ENCODE results near the gene MSANTD3.
A peak's percentile ranks its signal among the peaks of the same experiment; 100 is the strongest.

The MSANTD3 gene

DNA sequence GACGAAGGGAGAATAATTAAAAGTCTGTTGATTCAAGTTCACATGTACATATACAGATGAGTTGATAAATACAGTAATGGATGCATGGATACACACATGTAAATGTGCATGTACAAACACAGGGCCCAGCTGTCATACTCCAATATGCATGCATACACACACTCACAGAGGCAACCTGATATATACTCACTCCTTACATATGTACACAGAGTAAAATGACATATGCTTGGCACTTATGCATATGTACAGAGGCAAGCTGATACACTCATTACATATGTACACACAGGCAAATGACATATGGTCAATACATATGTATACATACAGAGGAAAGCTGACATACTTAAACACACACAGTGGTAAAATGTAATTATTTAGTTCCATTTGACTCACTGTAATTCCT, 38.8 kb downstream of the MSANTD3 start:
- no peak for TF ChIP-seq POLR2A (IDR thresholded peaks at IDR 0.05; ENCODE audit: low read length)
- no peak for TF ChIP-seq GATA1 (IDR thresholded peaks at IDR 0.05; ENCODE audit: low read depth, low read length)
- no peak for DNase-seq

DNA sequence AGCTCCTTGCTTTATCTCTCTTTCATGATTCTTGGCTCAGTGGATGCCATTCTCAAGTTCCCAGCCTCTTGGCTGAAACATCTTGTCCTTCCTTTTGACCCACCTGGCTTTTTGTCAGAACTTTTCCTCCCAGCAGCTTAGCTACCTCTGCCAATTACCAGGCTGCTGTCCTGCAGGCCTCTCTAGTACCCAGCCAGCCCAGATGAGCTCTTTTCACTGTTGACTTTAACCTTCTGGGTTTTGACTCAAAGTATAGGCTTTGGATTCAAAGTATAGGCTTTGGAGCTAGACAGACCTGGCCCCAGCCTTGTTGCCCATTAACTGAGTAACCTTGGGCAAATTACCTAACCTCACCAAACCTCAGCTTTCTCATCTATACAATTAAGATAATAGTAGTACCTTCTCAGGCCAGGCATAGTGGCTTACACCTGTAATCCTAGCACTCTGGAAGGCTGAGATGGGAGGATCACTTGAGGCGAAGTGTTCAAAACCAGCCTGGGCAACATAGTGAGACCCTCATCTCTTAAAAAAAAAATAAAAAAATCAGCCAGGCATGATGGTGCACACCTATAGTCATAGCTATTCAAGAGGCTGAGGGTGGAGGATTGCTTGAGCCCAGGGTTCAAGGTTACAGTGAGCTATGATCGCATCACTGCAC, 39.4 kb downstream of the MSANTD3 start:
- TF ChIP-seq GATA1 (IDR thresholded peaks at IDR 0.05; ENCODE audit: low read depth, low read length) (no peak), POLR2A (IDR thresholded peaks at IDR 0.05; ENCODE audit: low read length) (no peak)
- DNase-seq, result no peak

DNA sequence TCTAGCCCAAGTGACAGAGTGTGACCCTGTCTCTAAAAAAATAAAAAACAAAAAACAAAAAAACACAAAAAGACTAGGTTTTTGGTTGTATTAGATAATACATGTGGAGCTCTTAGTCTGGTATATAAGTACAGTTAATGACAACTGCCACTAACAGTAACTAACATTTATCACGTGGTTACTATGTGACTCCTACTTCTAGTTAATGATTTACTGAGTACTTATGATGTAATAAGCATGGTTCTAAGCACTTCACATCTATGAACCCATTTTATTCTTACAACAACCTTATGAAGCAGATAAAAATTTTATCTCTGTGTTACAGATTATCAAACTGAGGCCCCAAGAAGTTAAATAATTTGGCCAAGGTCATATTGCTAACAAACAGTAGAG, 39.9 kb downstream of the MSANTD3 start:
- DNase-seq, result no peak
- no peak for TF ChIP-seq GATA1 (IDR thresholded peaks at IDR 0.05; ENCODE audit: low read depth, low read length)
- no peak for TF ChIP-seq POLR2A (IDR thresholded peaks at IDR 0.05; ENCODE audit: low read length)

DNA sequence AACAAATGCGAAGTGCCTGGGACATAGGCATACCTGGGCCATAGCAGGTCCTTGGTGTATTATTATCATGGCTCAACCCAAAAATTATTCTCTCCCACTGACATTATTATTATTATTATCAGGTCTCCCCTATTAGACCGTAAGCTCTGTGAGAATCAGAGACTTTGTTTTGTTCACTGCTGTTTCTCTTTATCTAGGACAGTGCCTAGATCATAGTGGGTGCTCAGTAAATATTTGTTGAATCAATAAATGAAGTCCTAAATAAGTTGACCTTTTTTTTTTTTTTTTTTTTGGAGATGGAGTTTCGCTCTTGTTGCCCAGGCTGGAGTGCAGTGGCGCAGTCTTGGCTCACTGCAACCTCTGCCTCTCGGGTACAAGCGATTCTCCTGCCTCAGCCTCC, 41.1 kb downstream of the MSANTD3 start:
- no peak for DNase-seq
- TF ChIP-seq GATA1 (IDR thresholded peaks at IDR 0.05; ENCODE audit: low read depth, low read length) (no peak), POLR2A (IDR thresholded peaks at IDR 0.05; ENCODE audit: low read length) (no peak)

DNA sequence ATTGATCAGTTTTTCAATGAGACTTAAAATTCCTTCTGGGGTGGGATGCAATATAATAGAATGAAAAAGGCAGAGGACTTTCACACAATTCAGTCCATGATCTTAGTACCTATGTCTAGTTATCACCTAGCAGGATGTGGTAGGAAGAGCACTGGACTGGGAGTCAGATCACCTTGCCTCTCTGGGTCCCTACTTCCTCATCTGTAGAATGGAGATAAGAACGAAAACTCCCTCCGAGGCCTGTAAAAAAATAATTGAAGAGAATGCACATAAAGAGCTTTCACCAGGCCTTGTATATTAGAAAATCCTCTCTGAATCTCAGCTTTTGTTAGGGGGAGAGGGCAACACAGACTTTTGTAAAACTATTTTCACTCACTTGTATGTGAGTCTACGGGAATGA, 45.3 kb downstream of the MSANTD3 start:
- TF ChIP-seq GATA1 (IDR thresholded peaks at IDR 0.05; ENCODE audit: low read depth, low read length), result no peak
- no peak for TF ChIP-seq POLR2A (IDR thresholded peaks at IDR 0.05; ENCODE audit: low read length)
- DNase-seq, result peak in 1 of 2 experiments; percentile 14

DNA sequence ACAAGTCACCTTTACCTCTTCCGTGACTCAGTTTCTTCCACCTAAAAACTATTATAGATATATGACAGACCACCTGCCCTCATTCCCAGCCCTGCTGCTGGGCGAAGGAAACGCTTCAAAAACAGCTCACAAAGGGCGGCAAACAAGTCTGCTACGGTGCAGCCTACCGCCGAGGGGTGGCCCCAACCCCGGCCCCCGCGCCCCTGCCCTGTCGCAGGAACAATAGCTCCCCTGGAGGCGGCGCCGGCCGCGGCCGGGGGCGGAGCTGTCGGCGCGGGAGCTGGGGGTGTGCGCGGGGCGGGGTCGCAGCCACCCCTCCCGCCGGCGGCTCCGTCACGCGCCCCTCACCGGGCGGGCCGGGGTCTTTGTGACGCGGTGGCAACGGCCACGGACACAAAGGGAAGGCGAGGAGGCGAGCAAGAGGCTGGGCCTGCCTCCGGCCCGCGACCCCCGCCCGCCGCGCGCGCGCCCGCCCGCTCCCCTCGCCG, 45.9 kb downstream of the MSANTD3 start, which contains the start of gene TMEFF1:
TMEFF1 (plus strand) TSS at position 362 of the 488 bp plus-strand sequence. CDS start 396 bp downstream, outside the sequence.
- DNase-seq, result peak; percentile 34 to 46
- TF ChIP-seq GATA1 (IDR thresholded peaks at IDR 0.05; ENCODE audit: low read depth, low read length) (no peak), POLR2A (IDR thresholded peaks at IDR 0.05; ENCODE audit: low read length) (no peak)

DNA sequence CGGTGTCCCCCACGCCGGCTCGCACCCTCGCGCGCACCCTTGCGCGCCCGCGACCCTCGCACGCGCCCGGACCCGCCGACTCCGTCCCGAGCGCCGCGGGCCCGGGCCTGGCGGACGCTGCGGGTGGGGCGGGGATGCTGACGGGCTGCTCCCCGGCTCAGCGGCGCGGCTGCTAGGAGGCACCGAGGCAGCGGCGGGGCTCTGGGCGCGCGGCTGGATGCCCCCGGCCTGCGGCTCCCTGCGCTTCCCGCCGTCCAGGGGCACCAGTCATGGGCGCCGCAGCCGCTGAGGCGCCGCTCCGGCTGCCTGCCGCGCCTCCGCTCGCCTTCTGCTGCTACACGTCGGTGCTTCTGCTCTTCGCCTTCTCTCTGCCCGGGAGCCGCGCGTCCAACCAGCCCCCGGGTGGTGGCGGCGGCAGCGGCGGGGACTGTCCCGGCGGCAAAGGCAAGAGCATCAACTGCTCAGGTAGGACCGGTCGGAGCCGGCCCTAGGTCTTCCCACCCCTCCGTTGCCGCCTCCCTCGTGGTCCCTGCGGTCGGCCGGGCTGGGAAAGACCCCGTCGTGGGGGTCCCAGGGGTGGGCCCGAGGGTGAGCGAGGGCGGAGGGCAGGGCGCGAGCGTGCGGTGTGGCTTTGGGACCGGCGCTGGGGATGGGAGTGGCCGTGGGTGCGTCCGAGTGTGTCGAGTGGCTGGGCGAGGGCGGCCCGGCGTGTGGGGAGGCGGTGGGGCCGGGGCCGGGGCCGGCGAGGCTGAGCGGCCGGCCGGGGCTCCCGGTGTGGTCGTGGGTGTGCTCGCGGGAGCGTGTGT, 46.5 kb downstream of the MSANTD3 start:
- TF ChIP-seq POLR2A (IDR thresholded peaks at IDR 0.05; ENCODE audit: low read length), result no peak
- TF ChIP-seq GATA1 (IDR thresholded peaks at IDR 0.05; ENCODE audit: low read depth, low read length), result no peak
- DNase-seq, result peak; percentile 31 to 40

DNA sequence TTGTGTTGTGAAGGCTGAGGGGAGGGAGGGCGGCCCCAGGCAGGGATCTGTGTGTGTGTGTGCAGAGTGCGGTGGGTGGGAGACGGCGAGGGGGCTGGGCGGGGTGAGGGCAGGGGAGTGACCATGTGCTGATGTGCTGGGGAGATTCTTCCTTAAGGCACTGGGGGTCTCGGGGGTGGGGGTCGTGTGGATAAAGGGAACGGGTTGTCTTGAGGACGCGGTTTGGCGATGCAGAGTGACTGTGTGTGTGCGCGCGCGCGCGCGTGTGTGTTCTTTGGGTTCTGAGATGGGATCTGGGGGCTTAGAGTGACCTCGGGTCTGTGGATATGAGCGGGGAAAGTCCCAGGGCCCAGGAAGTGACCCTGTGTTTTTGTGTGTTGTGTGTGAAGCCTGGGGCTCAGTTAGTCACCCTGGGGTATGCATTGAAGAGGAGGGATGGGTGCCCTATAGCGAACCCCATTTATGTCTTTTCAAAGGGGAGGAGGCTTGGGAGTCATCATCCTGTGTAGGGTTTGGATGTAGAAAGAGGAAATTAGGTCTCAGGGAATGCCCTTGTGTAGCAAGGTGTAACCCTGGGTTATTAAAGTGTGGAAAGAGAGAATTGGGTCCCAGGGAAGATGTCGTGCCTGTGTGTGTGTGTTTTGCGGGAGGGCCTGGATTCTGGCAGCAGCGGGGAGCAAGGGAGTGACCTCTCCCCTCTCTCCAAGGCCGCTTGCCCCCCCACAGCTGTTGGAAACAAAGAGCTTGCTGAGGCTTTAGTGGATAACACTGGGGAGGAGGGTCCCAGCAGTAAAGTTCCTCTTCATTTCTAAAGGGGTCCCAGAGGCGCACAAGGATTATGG, 47.4 kb downstream of the MSANTD3 start:
- no peak for TF ChIP-seq GATA1 (IDR thresholded peaks at IDR 0.05; ENCODE audit: low read depth, low read length)
- TF ChIP-seq POLR2A (IDR thresholded peaks at IDR 0.05; ENCODE audit: low read length), result no peak
- DNase-seq, result no peak

DNA sequence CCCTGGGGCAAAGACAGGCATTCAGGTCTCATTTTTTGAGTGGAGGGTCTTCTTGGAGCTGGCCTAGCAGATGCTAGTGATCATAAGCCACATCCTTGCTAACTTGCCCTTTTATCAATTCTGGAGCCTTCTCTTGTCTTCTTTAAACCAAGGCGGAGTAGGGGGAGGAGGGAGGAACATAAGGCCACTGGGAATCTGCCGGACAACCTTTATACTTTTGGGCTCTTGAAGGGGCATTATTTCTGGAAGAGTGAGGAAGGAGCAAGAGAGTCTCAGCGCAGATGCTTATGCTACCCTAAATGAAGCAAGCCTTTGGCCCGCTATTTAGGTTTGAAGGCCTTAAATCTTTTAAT, 48.0 kb downstream of the MSANTD3 start:
- no peak for TF ChIP-seq GATA1 (IDR thresholded peaks at IDR 0.05; ENCODE audit: low read depth, low read length)
- TF ChIP-seq POLR2A (IDR thresholded peaks at IDR 0.05; ENCODE audit: low read length), result no peak
- DNase-seq, result no peak

DNA sequence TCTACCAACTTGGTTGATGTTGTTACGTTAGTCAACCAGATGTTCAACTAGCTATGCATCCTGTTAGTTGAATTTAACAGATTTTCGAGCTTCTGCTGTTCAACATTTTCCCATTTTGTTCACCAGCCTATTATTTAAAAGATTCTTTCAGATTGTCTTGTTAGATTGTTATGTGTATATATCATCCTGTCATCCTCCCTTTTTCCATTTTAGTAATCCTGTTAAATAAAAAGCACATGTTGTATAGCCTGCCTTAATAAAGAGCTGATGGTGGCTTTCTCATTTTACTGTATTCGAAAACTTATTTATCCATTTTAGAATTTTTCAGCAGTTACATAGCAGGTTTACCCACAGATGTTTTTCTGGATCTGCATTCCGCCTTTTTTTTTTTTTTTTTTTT, 50.3 kb downstream of the MSANTD3 start:
- DNase-seq, result no peak
- TF ChIP-seq POLR2A (IDR thresholded peaks at IDR 0.05; ENCODE audit: low read length), result no peak
- no peak for TF ChIP-seq GATA1 (IDR thresholded peaks at IDR 0.05; ENCODE audit: low read depth, low read length)

DNA sequence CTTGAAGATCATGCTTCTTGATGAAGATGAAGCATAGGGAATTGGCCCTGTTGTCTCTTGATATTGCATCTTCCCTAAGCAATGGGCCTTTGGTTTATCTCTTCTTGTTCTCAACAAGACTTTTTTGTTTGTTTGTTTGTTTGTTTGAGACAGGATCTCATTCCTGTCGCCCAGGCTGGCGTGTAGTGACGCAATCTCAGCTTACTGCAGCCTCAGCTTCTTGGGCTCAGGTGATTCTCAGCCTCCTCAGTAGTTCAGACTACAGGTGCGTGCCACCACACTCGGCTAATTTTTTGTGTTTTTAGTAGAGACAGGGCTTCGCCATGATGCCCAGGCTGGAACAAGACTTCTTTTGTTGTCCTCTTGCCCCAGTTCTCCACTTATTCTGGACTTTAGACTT, 51.2 kb downstream of the MSANTD3 start:
- TF ChIP-seq POLR2A (IDR thresholded peaks at IDR 0.05; ENCODE audit: low read length), result no peak
- TF ChIP-seq GATA1 (IDR thresholded peaks at IDR 0.05; ENCODE audit: low read depth, low read length), result no peak

DNA sequence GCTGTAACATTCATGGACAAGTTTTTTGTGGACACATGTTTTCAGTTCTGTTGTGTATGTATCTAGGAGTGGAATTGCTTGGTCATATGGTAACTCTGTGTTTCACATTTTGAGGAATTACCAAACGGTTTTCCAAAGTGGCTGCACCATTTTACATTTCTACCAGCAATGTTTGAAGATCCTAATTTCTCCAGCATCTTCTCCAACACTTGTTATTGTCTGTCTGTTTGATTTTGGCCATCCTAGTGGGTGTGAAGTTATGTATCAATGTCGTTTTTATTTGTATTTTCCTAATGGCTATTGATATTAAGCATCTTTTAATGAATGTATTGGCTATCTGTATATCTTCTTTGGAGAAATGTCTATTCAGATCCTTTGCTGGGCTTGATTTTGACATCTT, 52.9 kb downstream of the MSANTD3 start:
- no peak for DNase-seq

More for the DNA sequence above, 51.2 kb downstream of the MSANTD3 start:
- no peak for DNase-seq

DNA sequence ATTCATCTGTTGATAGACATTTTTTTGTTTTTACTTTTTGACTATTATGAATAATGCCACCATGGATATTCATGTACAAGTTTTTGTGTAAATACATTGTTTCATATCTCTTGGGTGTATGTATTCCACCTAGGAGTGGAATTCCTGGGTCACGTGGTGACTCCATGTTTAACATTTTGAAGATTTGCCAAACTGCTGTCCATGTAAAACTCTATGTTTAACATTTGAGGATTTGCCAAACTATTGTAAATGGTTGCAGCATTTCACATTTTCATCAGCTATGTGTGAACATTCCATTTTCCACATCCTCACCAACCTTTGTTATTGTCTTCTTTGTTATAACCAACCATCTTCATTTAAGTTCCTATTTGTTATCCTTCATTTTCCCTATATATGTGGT, 58.3 kb downstream of the MSANTD3 start:
- TF ChIP-seq POLR2A (IDR thresholded peaks at IDR 0.05; ENCODE audit: low read length), result no peak
- TF ChIP-seq GATA1 (IDR thresholded peaks at IDR 0.05; ENCODE audit: low read depth, low read length), result no peak
- DNase-seq, result no peak

More for the DNA sequence above, 52.9 kb downstream of the MSANTD3 start:
- no peak for TF ChIP-seq POLR2A (IDR thresholded peaks at IDR 0.05; ENCODE audit: low read length)
- TF ChIP-seq GATA1 (IDR thresholded peaks at IDR 0.05; ENCODE audit: low read depth, low read length), result no peak

All from erythroblast (primary cell).